Thymus (tissue), 11 donors: Measurements from ENCODE around the gene CALCA. TPM values are rescaled to one million over a fixed set of nuclear protein-coding genes. Genes with fewer than 3 reads are reported as not detected.

Experiments
- DNase-seq, 9 donors: peaks; one replicate each; pipeline ENCODE4 v3.0.0-alpha.2; 2013; ENCODE audit warnings: low spot score in 9 of 9, low read depth in 6 of 9, missing footprints in 1 of 9
- H3K27ac ChIP-seq, 2 donors: one replicate each; pipeline ENCODE4 v1.5.1; 2013; ENCODE audit warnings: control low read depth in 1 of 2, low read depth in 1 of 2, low read length in 1 of 2, mild to moderate bottlenecking in 1 of 2, moderate library complexity in 1 of 2
- H3K27me3 ChIP-seq, 2 donors: one replicate each; pipeline ENCODE4 v1.5.1; 2013; ENCODE audit warnings: low read length in 1 of 2; ENCODE audit not compliant: control insufficient read depth in 2 of 2, insufficient read depth in 1 of 2
- H3K36me3 ChIP-seq, 2 donors: one replicate each; pipeline ENCODE4 v1.5.1; 2013; ENCODE audit warnings: low read length in 1 of 2, mild to moderate bottlenecking in 1 of 2, moderate library complexity in 1 of 2; ENCODE audit not compliant: control insufficient read depth in 2 of 2, insufficient read depth in 2 of 2
- H3K4me1 ChIP-seq, 2 donors: one replicate each; pipeline ENCODE4 v1.5.1; 2013; ENCODE audit warnings: low read length in 2 of 2; ENCODE audit not compliant: control insufficient read depth in 2 of 2, insufficient read depth in 2 of 2
- H3K4me3 ChIP-seq, 2 donors: one replicate each; pipeline ENCODE4 v1.5.1; 2013; ENCODE audit warnings: low read length in 2 of 2, control low read depth in 1 of 2, mild to moderate bottlenecking in 1 of 2
- H3K9me3 ChIP-seq, 2 donors: one replicate each; pipeline ENCODE4 v1.5.1; 2013; ENCODE audit warnings: low read length in 1 of 2, mild to moderate bottlenecking in 1 of 2; ENCODE audit not compliant: control insufficient read depth in 2 of 2, insufficient read depth in 1 of 2
- WGBS: extraction: QIAGEN DNeasy Blood & Tissue Kit; methylation state at CpG from one replicate; pipeline ENCODE4 v1.1.7; 2013; 5-methylcytosine and 5-hydroxymethylcytosine counted together
- polyA plus RNA-seq: library from polyadenylated mRNA; stranded (reverse); fragments of 200-250 nt; gene quantifications from one replicate; pipeline ENCODE4 v1.2.3, GENCODE V29; 2013
- total RNA-seq: library from RNA; stranded (reverse); fragments of 120-200 nt; gene quantifications from one replicate; pipeline ENCODE4 v1.2.4, GENCODE V29; 2013
- donor health status: healthy.

CALCA gene
- total and polyA plus RNA-seq, 2 donors: 0.61 to 4.6 TPM

GRCh38 chr11:14927146-14927545 is 45.0 kb downstream of the CALCA start:
- no peaks in the 10 kb centered on the region for H3K4me1 ChIP-seq
- no peaks in the 10 kb centered on the region for H3K9me3 ChIP-seq
- no peak for DNase-seq

GRCh38 chr11:14924318-14924717 is 47.8 kb downstream of the CALCA start:
- DNase-seq: no peak
- H3K4me3 ChIP-seq: no peak overlapping the region
- H3K36me3 ChIP-seq: no peaks in the 10 kb centered on the region
- H3K4me1 ChIP-seq: no peaks in the 10 kb centered on the region
- 96% methylated on average over 3 of the region's 3 CpGs for WGBS
- H3K27ac ChIP-seq: no peak overlapping the region
- no peaks in the 10 kb centered on the region for H3K9me3 ChIP-seq
- no peaks in the 10 kb centered on the region for H3K27me3 ChIP-seq

More at GRCh38 chr11:14927146-14927545, 45.0 kb downstream of the CALCA start:
- no peaks in the 10 kb centered on the region for H3K27me3 ChIP-seq
- no peaks in the 10 kb centered on the region for H3K36me3 ChIP-seq
- H3K4me3 ChIP-seq: no peak overlapping the region
- H3K27ac ChIP-seq: no peak overlapping the region

Other genes with a start within 250 kb of the CALCA start
- gene CYP2R1, start 80.1 kb downstream of the CALCA start, total RNA-seq: 20.1 TPM
- 58.0 TPM for gene CYP2R1, start 80.1 kb downstream of the CALCA start, polyA plus RNA-seq
- 0.24 TPM for gene CALCB, start 101.2 kb upstream of the CALCA start, total RNA-seq
- gene CALCB, start 101.2 kb upstream of the CALCA start, polyA plus RNA-seq: 1.2 TPM
- 0.19 TPM for gene INSC, start 142.6 kb upstream of the CALCA start, total RNA-seq
- gene INSC, start 142.6 kb upstream of the CALCA start, polyA plus RNA-seq: 0.66 TPM